ENCODE measurements around the gene TPM3.
"Not testable (repeated sequence)": the region's sequence is repeated elsewhere in the genome, so short reads cannot be mapped to it uniquely, and the experiment has no call there.

Gene TPM3

DNA sequence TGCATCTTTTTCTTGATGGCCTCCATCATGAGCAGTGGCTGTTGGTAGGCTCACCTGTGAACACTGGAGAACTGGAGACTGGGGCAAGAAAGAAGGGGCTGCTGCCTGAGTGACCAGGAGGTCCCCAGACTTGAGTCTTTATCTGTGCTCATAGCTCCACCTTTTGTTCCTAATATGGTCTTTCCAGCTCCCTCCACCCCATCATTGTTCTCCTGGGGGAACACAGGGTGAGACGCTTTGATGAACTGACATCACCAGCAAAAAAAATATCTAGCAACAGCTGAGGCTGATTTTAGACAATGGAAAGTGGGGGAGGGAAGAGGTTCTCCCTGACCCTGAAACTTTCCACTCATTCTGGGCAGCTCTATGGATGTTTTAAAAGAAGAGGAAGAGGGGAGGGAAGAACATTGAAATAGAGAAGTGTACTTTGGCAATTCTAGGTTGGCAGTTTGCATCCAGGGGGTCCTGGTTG lies at the start of gene TPM3:
TSS of gene TPM3 (minus strand) at position 111 of the 472 bp plus-strand sequence. CDS start at position 29, 82 bp downstream.
- DNase-seq = no peak

GRCh38 chr1:154240294-154240833 lies 48.5 kb upstream of the TPM3 start:
- DNase-seq = no peak

DNA sequence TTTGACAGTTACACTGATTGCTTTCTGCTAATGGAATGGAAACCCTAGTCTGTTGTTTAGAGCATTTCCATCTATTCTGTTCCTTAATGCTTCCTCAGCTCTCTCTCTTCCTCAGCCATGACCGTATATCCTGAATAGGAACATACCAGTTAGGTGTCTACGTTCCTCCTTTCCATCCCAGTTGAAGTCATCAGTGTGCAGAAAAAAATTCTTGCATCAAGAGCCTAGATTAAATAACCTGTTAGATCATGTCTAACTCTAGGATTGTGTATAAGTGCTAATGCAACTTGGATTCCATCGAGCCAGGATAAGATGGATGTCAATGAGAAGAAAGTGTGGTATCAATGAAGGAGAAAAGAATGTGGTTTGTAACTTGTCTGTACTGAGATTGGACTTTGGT lies 47.6 kb upstream of the TPM3 start:
- no peak for DNase-seq

DNA sequence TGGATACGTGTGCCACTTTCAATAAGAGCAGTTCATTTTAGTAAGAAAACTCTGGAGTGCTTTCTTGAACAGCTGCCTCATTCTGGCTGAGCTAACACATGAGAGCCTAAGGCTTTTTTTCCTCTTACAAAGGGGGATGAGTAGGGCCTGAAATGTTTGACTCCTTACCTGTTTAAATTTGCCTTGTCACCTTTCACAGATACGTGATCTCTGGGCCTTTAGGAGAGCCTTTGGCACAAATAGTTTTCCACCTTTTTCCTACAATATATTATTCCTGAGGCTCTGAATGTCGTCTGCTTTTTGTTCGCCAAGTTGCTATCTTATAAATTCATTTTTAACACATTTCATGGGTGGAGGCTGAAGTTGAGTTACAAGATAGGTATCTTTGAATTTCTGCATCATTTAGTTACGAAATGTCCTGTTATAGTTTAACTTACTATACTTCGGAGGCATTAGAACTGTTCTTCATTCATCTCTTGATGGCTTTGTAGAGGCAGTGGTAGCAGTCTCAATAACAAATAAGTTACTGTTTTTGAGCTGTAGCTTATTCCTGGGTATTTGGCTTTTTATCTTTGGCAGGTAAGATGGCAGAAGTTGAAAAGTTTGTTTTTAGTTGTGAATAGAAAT lies 46.1 kb upstream of the TPM3 start:
- DNase-seq = no peak

DNA sequence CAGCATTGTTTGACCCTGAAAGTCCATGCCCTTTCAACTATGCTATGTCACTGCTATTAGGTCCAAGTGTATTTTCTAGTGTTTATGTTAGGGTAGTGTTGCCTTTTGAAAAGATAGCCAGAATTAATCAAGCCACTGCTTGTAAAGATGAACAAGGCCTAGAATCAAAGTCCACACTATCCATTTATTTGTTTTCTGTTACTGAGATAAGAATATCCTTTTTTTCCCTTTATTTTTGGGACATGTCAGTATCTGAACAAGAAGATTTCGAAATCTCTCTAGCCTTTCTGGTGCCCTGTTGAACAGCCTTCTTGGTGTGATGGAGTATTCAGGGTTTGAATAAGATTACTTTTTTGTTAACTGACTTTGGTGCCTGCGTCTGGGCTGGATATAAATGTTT lies 45.5 kb upstream of the TPM3 start:
- DNase-seq = no peak

GRCh38 chr1:154236855-154237254 lies 45.0 kb upstream of the TPM3 start:
- no peak for DNase-seq

DNA sequence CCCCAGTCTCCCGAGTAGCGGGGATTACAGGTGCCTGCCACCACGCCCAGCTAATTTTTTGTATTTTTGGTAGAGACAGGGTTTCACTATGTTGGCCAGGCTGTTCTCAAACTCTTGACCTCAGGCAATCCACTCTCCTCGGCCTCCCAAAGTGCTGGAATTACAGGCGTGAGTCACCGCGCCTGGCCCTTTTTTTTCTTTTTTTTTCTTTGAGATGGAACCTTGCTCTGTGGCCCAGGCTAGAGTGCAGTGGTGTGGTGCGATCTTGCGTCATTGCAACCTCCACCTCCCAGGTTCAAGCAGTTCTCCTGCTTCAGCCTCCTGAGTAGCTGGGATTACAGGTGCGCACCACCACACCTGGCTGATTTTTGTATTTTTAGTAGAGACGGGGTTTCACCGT lies 41.2 kb upstream of the TPM3 start:
- DNase-seq = not testable (repeated sequence)

DNA sequence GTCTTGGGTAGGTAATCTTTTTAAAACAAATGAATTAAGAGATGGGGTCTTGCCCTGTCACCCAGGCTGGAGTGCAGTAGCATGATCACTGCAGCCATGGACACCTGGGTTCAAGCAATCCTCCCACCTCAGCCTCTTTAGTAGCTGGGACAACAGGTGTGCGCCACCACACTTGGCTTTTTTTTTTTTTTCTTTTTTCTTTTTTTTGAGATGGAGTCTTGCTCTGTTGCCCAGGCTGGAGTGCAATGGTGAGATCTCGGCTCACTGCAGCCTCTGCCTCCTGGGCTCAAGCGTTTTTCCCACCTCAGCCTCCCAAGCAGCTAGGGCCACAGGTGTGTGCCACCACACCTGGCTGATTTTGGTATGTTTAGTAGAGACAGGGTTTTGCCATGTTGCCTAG lies 39.2 kb upstream of the TPM3 start:
- DNase-seq = not testable (repeated sequence)

GRCh38 chr1:154225370-154225769 lies 33.5 kb upstream of the TPM3 start:
- DNase-seq = no peak

DNA sequence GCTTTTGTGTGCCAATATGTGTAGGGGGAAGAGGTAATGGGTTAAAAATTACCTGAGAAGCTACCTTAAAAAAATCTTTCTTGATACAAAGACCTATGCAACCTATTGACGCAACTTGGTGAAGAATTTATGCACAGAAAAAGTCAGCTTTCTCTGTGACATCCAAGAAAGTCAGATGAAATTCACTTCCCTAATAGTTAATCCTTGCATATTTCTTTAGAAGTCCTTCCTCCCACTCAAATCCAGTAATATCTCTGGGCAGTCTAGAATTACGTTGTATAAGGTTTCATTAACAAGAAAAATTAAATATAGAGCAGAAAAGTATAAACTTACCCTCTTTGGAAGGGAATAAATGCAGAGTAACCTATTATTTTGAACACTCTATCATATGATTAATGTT lies 31.7 kb upstream of the TPM3 start:
- DNase-seq = no peak

GRCh38 chr1:154222918-154223317 lies 31.0 kb upstream of the TPM3 start:
- DNase-seq = no peak

DNA sequence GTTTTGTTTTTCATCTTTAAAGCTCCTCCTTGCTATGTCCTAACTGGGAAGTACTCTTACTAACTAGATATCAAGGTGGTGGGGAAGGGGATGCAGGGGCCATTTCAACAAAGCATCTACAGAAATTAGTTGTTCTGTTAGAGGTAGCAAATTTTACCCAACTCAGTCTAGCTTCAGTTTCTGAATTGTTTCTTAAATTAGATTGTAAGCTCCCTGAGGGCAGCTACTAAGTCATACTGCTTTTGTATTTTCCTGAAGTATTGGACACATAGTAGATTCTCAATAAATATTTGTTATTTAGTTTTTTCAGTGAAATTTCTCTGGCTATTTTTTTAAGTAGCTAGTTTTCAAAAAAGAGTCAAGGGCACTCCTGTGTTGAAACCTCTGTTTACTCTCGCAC lies 30.6 kb upstream of the TPM3 start:
- DNase-seq = no peak

GRCh38 chr1:154221278-154222001 lies 29.5 kb upstream of the TPM3 start:
- peak; percentile 21 to 61 for DNase-seq

DNA sequence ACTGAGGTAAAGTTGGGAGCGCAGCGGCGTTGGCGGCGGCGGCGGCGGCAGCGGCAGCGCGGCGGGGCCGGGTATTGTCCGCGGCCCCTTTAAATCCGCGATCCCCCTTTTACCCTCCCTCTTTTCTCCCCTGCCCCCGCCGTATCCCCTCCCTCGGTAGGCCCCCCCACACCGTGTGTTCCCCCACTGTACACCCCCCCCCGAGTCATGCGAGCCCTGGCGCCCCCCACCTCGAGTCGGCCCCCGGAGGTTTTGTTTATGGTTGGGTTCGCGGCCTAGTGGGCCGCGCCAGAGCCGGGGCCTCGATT lies 29.0 kb upstream of the TPM3 start:
- no peak for DNase-seq

GRCh38 chr1:154220071-154220969 lies 28.4 kb upstream of the TPM3 start, which contains the start of gene UBAP2L:
Gene UBAP2L (plus strand): TSS chr1:154220955. CDS start chr1:154225124, 4,169 bp downstream.
- peak; percentile 98 to 100 for DNase-seq

- DNase-seq = peak in 1 of 2 experiments; percentile 19
Observed at GRCh38 chr1:154219541-154219940, 27.6 kb upstream of the TPM3 start.

- DNase-seq = no peak
Observed at GRCh38 chr1:154218545-154218944, 26.6 kb upstream of the TPM3 start.

- no peak for DNase-seq
Observed at GRCh38 chr1:154213274-154213673, 21.4 kb upstream of the TPM3 start.

GRCh38 chr1:154212083-154212482 lies 20.2 kb upstream of the TPM3 start:
- no peak for DNase-seq

DNA sequence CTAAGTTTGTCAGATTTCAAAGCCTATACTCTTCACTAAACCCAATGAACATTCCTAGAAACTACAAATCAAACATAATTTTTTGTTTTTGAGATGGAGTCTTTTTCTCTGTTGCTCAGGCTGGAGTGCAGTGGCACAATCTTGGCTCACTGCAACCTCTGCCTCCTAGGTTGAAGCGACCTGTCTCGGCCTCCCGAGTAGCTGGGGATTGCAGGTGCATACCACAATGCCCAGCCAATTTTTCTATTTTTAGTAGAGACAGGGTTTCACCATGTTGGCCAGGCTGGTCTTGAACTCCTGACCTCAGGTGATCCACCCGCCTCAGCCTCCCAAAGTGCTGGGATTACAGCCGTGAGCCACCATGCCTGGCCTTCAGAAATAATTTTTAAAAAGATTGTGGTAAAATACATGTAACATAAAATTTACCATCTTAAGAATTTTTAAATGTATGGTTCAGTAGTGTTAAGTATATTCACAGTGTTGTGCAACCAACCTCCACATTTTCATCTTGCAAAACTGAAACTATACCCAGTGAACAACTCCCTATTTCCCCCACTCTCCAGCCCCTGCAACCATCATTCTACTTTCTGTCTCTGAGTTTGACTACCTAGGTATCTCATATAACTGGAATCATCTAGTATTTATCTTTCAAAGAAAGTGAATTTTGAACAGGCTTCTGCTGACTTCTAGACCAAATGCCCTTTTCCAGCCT lies 16.9 kb upstream of the TPM3 start:
- no peak for DNase-seq

DNA sequence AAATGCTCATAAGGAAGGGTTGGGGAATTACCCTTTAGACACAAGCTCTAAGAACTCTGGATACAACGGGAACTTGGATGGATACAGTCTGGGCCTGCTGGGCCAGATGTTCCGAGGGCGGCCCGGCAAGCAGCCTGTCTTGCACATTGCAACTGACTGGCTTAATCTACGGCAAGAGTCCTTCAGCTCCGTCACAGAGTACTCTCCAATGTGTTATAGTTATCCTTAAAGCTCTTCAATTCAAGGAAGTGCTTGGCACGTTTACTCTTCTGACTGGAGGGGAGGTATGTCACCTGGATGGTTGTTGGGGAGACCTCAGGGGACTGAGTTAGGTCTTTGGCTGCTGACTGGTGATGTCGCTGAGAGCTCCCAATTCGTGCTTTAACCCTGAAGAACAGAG lies 15.4 kb upstream of the TPM3 start:
- DNase-seq = no peak

DNA sequence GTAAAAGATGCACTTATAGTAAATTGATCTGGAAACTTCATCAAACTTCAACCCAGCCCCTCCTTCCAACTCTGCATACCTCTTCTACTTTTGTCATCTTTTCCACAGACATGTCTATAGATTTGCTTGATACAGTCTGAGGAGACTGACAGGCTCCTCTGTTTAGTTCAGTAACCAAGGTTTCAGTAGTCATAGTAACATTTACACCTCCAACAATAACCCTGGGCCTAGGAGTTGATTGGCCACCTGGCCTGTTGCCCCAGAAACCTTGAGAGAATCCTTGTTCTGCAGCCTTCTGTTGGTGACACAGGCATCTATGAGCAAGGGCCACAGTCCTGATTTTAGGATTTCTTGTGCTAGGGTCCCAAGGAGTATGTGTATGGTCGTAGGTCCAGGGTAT lies 14.3 kb upstream of the TPM3 start, which contains the start of gene CFAP141:
TSS of gene CFAP141 (minus strand) at position 138 of the 400 bp plus-strand sequence. CDS start at position 112, 26 bp downstream.
- DNase-seq = no peak

All from NCI-H446 (cell line).